H1 (cell line): Measurements from ENCODE around the gene CCR3. TPM values are rescaled to one million over a fixed set of nuclear protein-coding genes. Genes with fewer than 3 reads are reported as not detected.

Experiments used
- CTCF ChIA-PET: fragments of 300-600 bp; sonication (Branson Sonifier 250); formaldehyde crosslinking; loops from one replicate; lab custom pipeline; 2021; ENCODE audit not compliant: partially characterized antibody; lab: Charles Lee
- POLR2A ChIA-PET: fragments of 300-600 bp; sonication (Branson Sonifier 250); formaldehyde crosslinking; loops from one replicate; lab custom pipeline; 2021; ENCODE audit warnings: inconsistent platforms; ENCODE audit not compliant: partially characterized antibody; lab: Charles Lee
- DNase-seq, 2 experiments: peaks; one replicate each; pipeline versions ENCODE4 v3.0.0 to v3.0.0-alpha.2; 2010 to 2022; ENCODE audit warnings: low spot score in 2 of 2, low read depth in 1 of 2, mixed read lengths in 1 of 2
- FAIRE-seq: peaks from 2 replicates; lab custom pipeline; 2011; peaks lifted over from hg19 to GRCh38; lab: Jason Lieb, UNC
- H2AFZ ChIP-seq: 2 replicates; pipeline ENCODE4 v1.8.1; 2012; ENCODE audit warnings: low read length, inconsistent platforms
- H2AK5ac ChIP-seq: 2 replicates; pipeline ENCODE4 v1.6.1; 2013; ENCODE audit warnings: low read depth, low read length
- H2BK120ac ChIP-seq: replicated peaks from 2 replicates; pipeline ENCODE3; 2013; ENCODE audit warnings: low read depth, low read length, inconsistent platforms
- H2BK12ac ChIP-seq: 2 replicates; pipeline ENCODE4 v1.6.1; 2013; ENCODE audit warnings: low read depth, low read length
- H2BK15ac ChIP-seq: 2 replicates; pipeline ENCODE4 v1.6.1; 2013; ENCODE audit warnings: low read length
- H2BK20ac ChIP-seq: 2 replicates; pipeline ENCODE4 v1.6.1; 2013; ENCODE audit warnings: low read length
- H2BK5ac ChIP-seq: 2 replicates; pipeline ENCODE4 v1.6.1; 2013; ENCODE audit warnings: low read depth, low read length
- H3K14ac ChIP-seq: 2 replicates; pipeline ENCODE4 v1.6.1; 2013; ENCODE audit warnings: inconsistent platforms; ENCODE audit not compliant: insufficient read length
- H3K18ac ChIP-seq: 2 replicates; pipeline ENCODE4 v1.6.1; 2013; ENCODE audit warnings: low read length; ENCODE audit errors: extremely low read depth
- H3K23ac ChIP-seq: 2 replicates; pipeline ENCODE4 v1.6.1; 2013; ENCODE audit warnings: inconsistent platforms; ENCODE audit not compliant: insufficient read length
- H3K23me2 ChIP-seq: 2 replicates; pipeline ENCODE4 v1.6.1; 2013; ENCODE audit warnings: low read depth, low read length
- H3K27ac ChIP-seq: 2 replicates; pipeline ENCODE4 v1.6.1; 2011; ENCODE audit warnings: low read depth, low read length, inconsistent platforms
- H3K27me3 ChIP-seq, 4 experiments: replicated peaks in 1 of 4; 1 replicate in 1 of 4; 2 replicates in 3 of 4; pipeline versions ENCODE4 v1.6.1 to v1.8.1; 2011 to 2013; ENCODE audit warnings: low read length in 3 of 4, mild to moderate bottlenecking in 3 of 4, inconsistent platforms in 2 of 4, mixed read lengths in 2 of 4, moderate library complexity in 1 of 4; ENCODE audit not compliant: control insufficient read depth in 3 of 4, insufficient read depth in 3 of 4; ENCODE audit errors: extremely low read depth in 1 of 4
- H3K36me3 ChIP-seq, 4 experiments: 2 replicates each; pipeline versions ENCODE4 v1.6.1 to v1.8.1; 2011 to 2013; ENCODE audit warnings: mild to moderate bottlenecking in 4 of 4, low read length in 3 of 4, moderate library complexity in 2 of 4, control low read depth in 1 of 4, inconsistent platforms in 1 of 4; ENCODE audit not compliant: insufficient read depth in 4 of 4, control insufficient read depth in 2 of 4
- H3K4ac ChIP-seq: replicated peaks from 2 replicates; pipeline ENCODE3; 2013; ENCODE audit warnings: low read length, low read depth, mixed read lengths, inconsistent platforms; ENCODE audit not compliant: insufficient read length
- H3K4me1 ChIP-seq, 4 experiments: replicated peaks in 1 of 4; 1 replicate in 1 of 4; 2 replicates in 3 of 4; pipeline versions ENCODE4 v1.6.1 to v1.8.1; 2011 to 2013; ENCODE audit warnings: low read length in 3 of 4, inconsistent platforms in 2 of 4, mixed read lengths in 1 of 4; ENCODE audit not compliant: insufficient read depth in 4 of 4, control insufficient read depth in 3 of 4
- H3K4me2 ChIP-seq, 2 experiments: 2 replicates each; pipeline versions ENCODE4 v1.6.1 to v1.8.1; 2011 to 2013; ENCODE audit warnings: low read depth in 2 of 2, low read length in 2 of 2, control low read depth in 1 of 2, inconsistent platforms in 1 of 2, mild to moderate bottlenecking in 1 of 2; ENCODE audit not compliant: insufficient read depth in 1 of 2
- H3K4me3 ChIP-seq, 4 experiments: fragments of 200-600, 300-600 bp in 1 of 4; sonication (generic), shearing (Covaris generic), sonication (Bioruptor Twin) in 1 of 4; 2 replicates each; pipeline versions ENCODE4 v1.5.1 to v1.8.1; 2011 to 2016; ENCODE audit warnings: low read length in 4 of 4, low read depth in 3 of 4, control low read depth in 2 of 4, inconsistent platforms in 2 of 4, mild to moderate bottlenecking in 2 of 4, mixed read lengths in 1 of 4, moderate library complexity in 1 of 4; ENCODE audit not compliant: insufficient read depth in 2 of 4; ENCODE audit errors: extremely low read depth in 1 of 4
- H3K56ac ChIP-seq: replicated peaks from 2 replicates; pipeline ENCODE3; 2013; ENCODE audit warnings: low read depth, mild to moderate bottlenecking, mixed read lengths, low read length, inconsistent platforms; ENCODE audit not compliant: insufficient read length
- H3K79me1 ChIP-seq: 2 replicates; pipeline ENCODE4 v1.6.1; 2013; ENCODE audit warnings: low read depth, low read length, control low read depth
- H3K79me2 ChIP-seq, 2 experiments: 2 replicates each; pipeline versions ENCODE4 v1.6.1 to v1.8.1; 2012 to 2013; ENCODE audit warnings: low read length in 2 of 2, mild to moderate bottlenecking in 2 of 2, inconsistent platforms in 1 of 2; ENCODE audit not compliant: insufficient read depth in 2 of 2, control insufficient read depth in 1 of 2
- H3K9ac ChIP-seq, 4 experiments: replicated peaks in 1 of 4; 1 replicate in 1 of 4; 2 replicates in 3 of 4; pipeline versions ENCODE4 v1.6.1 to v1.8.1; 2011 to 2013; ENCODE audit warnings: low read depth in 3 of 4, low read length in 3 of 4, control low read depth in 2 of 4, mild to moderate bottlenecking in 2 of 4, moderate library complexity in 2 of 4, inconsistent platforms in 1 of 4; ENCODE audit errors: extremely low read depth in 1 of 4
- H3K9me3 ChIP-seq, 2 experiments: 2 replicates each; pipeline versions ENCODE4 v1.6.1 to v1.8.1; 2012 to 2013; ENCODE audit warnings: mild to moderate bottlenecking in 2 of 2, moderate library complexity in 2 of 2, control low read depth in 1 of 2, inconsistent platforms in 1 of 2, low read depth in 1 of 2, low read length in 1 of 2, mixed read lengths in 1 of 2; ENCODE audit not compliant: insufficient read depth in 2 of 2
- H4K20me1 ChIP-seq, 2 experiments: replicated peaks in 1 of 2; 2 replicates each; pipeline versions ENCODE3 to v1.8.1; 2011 to 2013; ENCODE audit warnings: inconsistent platforms in 2 of 2, low read length in 2 of 2, mild to moderate bottlenecking in 1 of 2; ENCODE audit not compliant: insufficient read depth in 2 of 2, control insufficient read depth in 1 of 2
- H4K5ac ChIP-seq: 2 replicates; pipeline ENCODE4 v1.6.1; 2013; ENCODE audit warnings: low read length, low read depth, mixed read lengths, inconsistent platforms; ENCODE audit not compliant: insufficient read length
- H4K8ac ChIP-seq: 2 replicates; pipeline ENCODE4 v1.8.0; 2013; ENCODE audit warnings: mild to moderate bottlenecking, moderate library complexity, low read length, inconsistent platforms; ENCODE audit not compliant: insufficient read depth; ENCODE audit errors: extremely low read depth
- H4K91ac ChIP-seq: replicated peaks from 2 replicates; pipeline ENCODE3; 2013; ENCODE audit warnings: low read length, mixed read lengths, inconsistent platforms; ENCODE audit not compliant: insufficient read length
- MAFK ChIP-seq: IDR thresholded peaks from 2 replicates; pipeline ENCODE4 v1.6.1; 2012; ENCODE audit warnings: low read depth, mild to moderate bottlenecking, improper control_type of control experiment, low read length
- SRF ChIP-seq: IDR thresholded peaks from 2 replicates; pipeline ENCODE4 v1.6.1; 2011; ENCODE audit warnings: mild to moderate bottlenecking, low read depth, low read length, moderate library complexity
- WGBS, 2 experiments: shearing (Covaris generic) in 1 of 2; methylation state at CpG; one replicate each; pipeline versions ENCODE4 v1.1.6 to v1.1.7; 2013 to 2015; ENCODE audit warnings: low lambda C conversion rate in 2 of 2, mixed read lengths in 2 of 2, inconsistent platforms in 1 of 2, low coverage in 1 of 2, missing lambda C conversion rate in 1 of 2; ENCODE audit not compliant: insufficient replicate concordance in 2 of 2, insufficient coverage in 1 of 2, insufficient read length in 1 of 2; ENCODE audit errors: extremely low coverage in 1 of 2, missing lambda C conversion rate in 1 of 2; 5-methylcytosine and 5-hydroxymethylcytosine counted together
- polyA plus RNA-seq, 7 experiments: library from polyadenylated mRNA; depleted of rRNA in 3 of 7; stranded (reverse) in 5 of 7; unstranded in 2 of 7; fragments of >200 nt in 5 of 7; fragments of 200-250 nt in 2 of 7; gene quantifications; 1 replicate in 5 of 7; 2 replicates in 1 of 7; 4 replicates in 1 of 7; pipeline versions ENCODE4 v1.2.1 to v1.2.3, GENCODE V29; 2011 to 2013; ENCODE audit warnings: missing spikeins in 2 of 7, mixed read lengths in 2 of 7
- total RNA-seq: library from RNA; stranded (reverse); fragmentation: NEBNext Ultra II Directional; extraction: Animal tissue kit (Norgen Biotek cat#: 25700); gene quantifications from 2 replicates; pipeline ENCODE4 v1.2.1, GENCODE V29; 2021

CCR3 gene
- total and polyA plus RNA-seq, 2 of the 8 experiments (the other 6 are each of a cell fraction or from before 2014, with no cell fraction given): not detected

DNA sequence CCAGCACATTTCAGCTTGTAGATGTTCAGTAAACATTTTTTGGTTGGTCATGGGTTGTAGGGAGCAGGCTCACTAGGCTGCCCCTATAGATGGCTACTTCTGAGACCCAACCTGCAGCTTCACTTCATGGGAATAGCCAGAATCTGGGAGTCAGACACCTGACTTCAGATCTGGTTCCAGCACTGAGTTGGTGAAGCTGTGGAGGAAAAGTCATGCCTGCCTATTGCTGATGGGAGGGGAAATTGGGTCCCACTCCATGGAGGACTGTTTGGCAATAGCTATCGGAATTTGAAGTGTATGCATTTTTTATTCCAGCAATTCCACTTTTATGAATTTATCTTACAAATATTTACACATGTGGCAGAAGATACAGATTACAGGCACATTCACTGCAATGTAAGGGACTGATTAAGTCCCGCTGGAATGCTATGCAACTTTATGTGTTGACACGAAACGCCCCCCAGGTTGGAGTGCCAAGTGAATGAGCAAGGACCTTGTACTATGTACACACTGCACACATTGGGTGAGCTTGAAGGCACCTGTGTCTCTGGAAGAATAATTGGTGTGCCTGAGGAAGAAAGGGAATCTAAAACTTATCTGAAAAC is 26.3 kb upstream of the CCR3 start:
- Histone ChIP-seq H2BK15ac (no peak overlapping the region), H3K4me2 (no peak overlapping the region), H2BK20ac (no peak overlapping the region), H3K4me3 (no peak overlapping the region), H4K20me1 (no peaks in the 10 kb centered on the region), H3K14ac (no peak overlapping the region), H2AK5ac (no peak overlapping the region), H3K36me3 (no peaks in the 10 kb centered on the region), H3K56ac (no peak overlapping the region), H2BK120ac (no peak overlapping the region), H2BK5ac (no peak overlapping the region), H2AFZ (no peak overlapping the region), H3K27me3 (no peaks in the 10 kb centered on the region)
- ChIA-PET POLR2A (no interaction called here), CTCF (interaction anchor here (0.5 to 7.1 kb wide), 23 partner anchors 9 to 282 kb away, joined by 3 to 164 read pairs (median 4); partner anchors contain the start of genes CCR5 and RTP3)
- WGBS, 2 experiments: 76% methylated on average over 4 of the region's 4 CpGs; no CpG with 5 or more reads in 1 of the 2 experiments
- TF ChIP-seq SRF (no peak), MAFK (no peak)
- TF ChIP-seq, all 59 proteins: peak for 0
- DNase-seq (no peak), FAIRE-seq (no peak)
- H3K4ac ChIP-seq: no peak overlapping the region
- H2BK12ac ChIP-seq: no peak overlapping the region
- H3K79me1 ChIP-seq: no peaks in the 10 kb centered on the region
- H3K4me1 ChIP-seq: 0 out of 7 replicates have a peak, but pooled peaks cover 0 to 4% (median 0%) of the 10 kb centered on the region in 4 experiments
- H3K27ac ChIP-seq: no peak overlapping the region
- no peaks in the 10 kb centered on the region; a peak in 1 of 4 replicates for H3K9me3 ChIP-seq
- no peak overlapping the region for H3K18ac ChIP-seq
- no peak overlapping the region for H3K9ac ChIP-seq
- H3K23ac ChIP-seq: no peak overlapping the region
- H3K79me2 ChIP-seq: no peaks in the 10 kb centered on the region
- H4K5ac ChIP-seq: no peak overlapping the region
- no peak overlapping the region for H4K91ac ChIP-seq
- H3K23me2 ChIP-seq: no peaks in the 10 kb centered on the region
- H4K8ac ChIP-seq: no peak overlapping the region
